H1 (cell line): ENCODE results near the gene OR11A1. TPM values are rescaled to one million over a fixed set of nuclear protein-coding genes. Genes with fewer than 3 reads are reported as not detected.

ENCODE experiments used
- BACH1 ChIP-seq: IDR thresholded peaks from 2 replicates; pipeline ENCODE4 v1.6.1; 2012; ENCODE audit warnings: low read length, improper control_type of control experiment
- CHD2 ChIP-seq: IDR thresholded peaks from 2 replicates; pipeline ENCODE4 v1.6.1; 2012; ENCODE audit warnings: low read length, improper control_type of control experiment
- CHD7 ChIP-seq: fragments of 300-600 bp; sonication (generic); IDR thresholded peaks from 2 replicates; pipeline ENCODE4 v1.7.1; 2012; ENCODE audit warnings: low read length, moderate library complexity, mild to moderate bottlenecking, inconsistent platforms; ENCODE audit not compliant: insufficient replicate concordance
- HDAC6 ChIP-seq: IDR thresholded peaks from one replicate; pipeline ENCODE4 v1.7.1; 2012; ENCODE audit warnings: low read depth, mild to moderate bottlenecking, inconsistent platforms, low read length, moderate library complexity
- PHF8 ChIP-seq: fragments of 200-600 bp; sonication (generic); conservative IDR thresholded peaks from 2 replicates; pipeline ENCODE4 v1.7.1; 2012; ENCODE audit warnings: low read depth, mild to moderate bottlenecking, inconsistent platforms, low read length, moderate library complexity
- POLR2AphosphoS5 ChIP-seq: IDR thresholded peaks from 2 replicates; pipeline ENCODE4 v1.6.1; 2011; ENCODE audit warnings: low read depth, low read length
- SAP30 ChIP-seq: fragments of 300-600 bp; sonication (generic); IDR thresholded peaks from 2 replicates; pipeline ENCODE4 v1.7.1; 2012; ENCODE audit warnings: low read length, moderate library complexity, mild to moderate bottlenecking, inconsistent platforms; ENCODE audit not compliant: insufficient read depth, insufficient replicate concordance
- polyA plus RNA-seq, 7 experiments: library from polyadenylated mRNA; depleted of rRNA in 3 of 7; stranded (reverse) in 5 of 7; unstranded in 2 of 7; fragments of >200 nt in 5 of 7; fragments of 200-250 nt in 2 of 7; gene quantifications; 1 replicate in 5 of 7; 2 replicates in 1 of 7; 4 replicates in 1 of 7; pipeline versions ENCODE4 v1.2.1 to v1.2.3, GENCODE V29; 2011 to 2013; ENCODE audit warnings: missing spikeins in 2 of 7, mixed read lengths in 2 of 7
- total RNA-seq: library from RNA; stranded (reverse); fragmentation: NEBNext Ultra II Directional; extraction: Animal tissue kit (Norgen Biotek cat#: 25700); gene quantifications from 2 replicates; pipeline ENCODE4 v1.2.1, GENCODE V29; 2021

OR11A1 gene
- total and polyA plus RNA-seq, 2 of the 8 experiments (the other 6 are each of a cell fraction or from before 2014, with no cell fraction given), result not detected

- TF ChIP-seq PHF8 (no peak), CHD2 (no peak), HDAC6 (no peak), SAP30 (no peak), POLR2AphosphoS5 (no peak), BACH1 (no peak), CHD7 (no peak)
These were observed 37.3 kb upstream of the OR11A1 start (continued) for GRCh38 chr6:29494131-29494530.
